Left hindlimb (tissue), 1 donor: ENCODE results near the gene TUT1.

Experiments
- DNase-seq: peaks from one replicate; pipeline ENCODE4 v3.0.0-alpha.2; 2018

The TUT1 gene

GRCh38 chr11:62591448-62592145, at the start of gene TUT1:
Gene TUT1 (minus strand): TSS chr11:62591523. CDS start chr11:62591485, 38 bp downstream.
- peak; percentile 97 for DNase-seq

GRCh38 chr11:62632492-62632891, 41.2 kb upstream of the TUT1 start:
- DNase-seq: peak; percentile 4

- peak; percentile 14 for DNase-seq
Measured at GRCh38 chr11:62627713-62628112, 36.4 kb upstream of the TUT1 start.

- DNase-seq: no peak
Measured at GRCh38 chr11:62622476-62623089, 31.3 kb upstream of the TUT1 start.

GRCh38 chr11:62621567-62622470, 30.5 kb upstream of the TUT1 start, which contains the start of gene B3GAT3:
Gene B3GAT3 (minus strand): TSS chr11:62621986. CDS start chr11:62621947, 39 bp downstream.
- peak; percentile 98 for DNase-seq

- no peak for DNase-seq
Measured at GRCh38 chr11:62621027-62621566, 29.8 kb upstream of the TUT1 start.

- DNase-seq: peak; percentile 5
Measured at GRCh38 chr11:62616957-62617356, 25.6 kb upstream of the TUT1 start.

GRCh38 chr11:62615521-62615920, 24.2 kb upstream of the TUT1 start:
- DNase-seq: no peak

- DNase-seq: no peak
Measured at GRCh38 chr11:62614275-62614674, 23.0 kb upstream of the TUT1 start.

- no peak for DNase-seq
Measured at GRCh38 chr11:62613291-62613778, 22.0 kb upstream of the TUT1 start.

GRCh38 chr11:62612366-62613290, 21.3 kb upstream of the TUT1 start, which contains the start of the genes EML3 and ROM1:
Gene EML3 (minus strand): TSS chr11:62612775. CDS start chr11:62612457, 318 bp downstream.
Gene ROM1 (plus strand): TSS chr11:62613257. CDS start chr11:62613282, 25 bp downstream.
- peak; percentile 95 for DNase-seq

GRCh38 chr11:62611705-62612365, 20.5 kb upstream of the TUT1 start:
- peak; percentile 84 for DNase-seq

- no peak for DNase-seq
Measured at GRCh38 chr11:62610814-62611704, 19.7 kb upstream of the TUT1 start.

- no peak for DNase-seq
Measured at GRCh38 chr11:62610403-62610802, 19.1 kb upstream of the TUT1 start.

- no peak for DNase-seq
Measured at GRCh38 chr11:62608776-62609175, 17.5 kb upstream of the TUT1 start.

GRCh38 chr11:62607714-62608113, 16.4 kb upstream of the TUT1 start:
- DNase-seq: no peak

- DNase-seq: peak; percentile 25
Measured at GRCh38 chr11:62605902-62606301, 14.6 kb upstream of the TUT1 start.

- peak; percentile 19 for DNase-seq
Measured at GRCh38 chr11:62605467-62605866, 14.1 kb upstream of the TUT1 start.

- peak; percentile 44 for DNase-seq
Measured at GRCh38 chr11:62604460-62605120, 13.3 kb upstream of the TUT1 start.
